Small intestine (tissue), 7 donors: ENCODE measurements around the gene PHETA1. TPM values are rescaled to one million over a fixed set of nuclear protein-coding genes. Genes with fewer than 3 reads are reported as not detected.

Experiments used
- DNase-seq, 2 donors: peaks; one replicate each; pipeline versions ENCODE4 v3.0.0 to v3.0.0-alpha.2; 2013
- FAIRE-seq: peaks from 2 replicates; lab custom pipeline; 2012; peaks lifted over from hg19 to GRCh38; lab: Jason Lieb, UNC
- H3K27ac ChIP-seq, 3 donors: one replicate each; pipeline ENCODE4 v1.5.1; 2013; ENCODE audit warnings: low read length in 2 of 3, mild to moderate bottlenecking in 2 of 3, control low read depth in 1 of 3, inconsistent platforms in 1 of 3, low read depth in 1 of 3, moderate library complexity in 1 of 3
- H3K27me3 ChIP-seq, 3 donors: one replicate each; pipeline ENCODE4 v1.6.1; 2013; ENCODE audit warnings: low read length in 3 of 3, inconsistent platforms in 1 of 3; ENCODE audit not compliant: control insufficient read depth in 3 of 3, insufficient read depth in 3 of 3
- H3K36me3 ChIP-seq, 3 donors: one replicate each; pipeline ENCODE4 v1.6.1; 2013; ENCODE audit warnings: low read length in 3 of 3, inconsistent platforms in 1 of 3, low read depth in 1 of 3, mild to moderate bottlenecking in 1 of 3, moderate library complexity in 1 of 3; ENCODE audit not compliant: control insufficient read depth in 3 of 3, insufficient read depth in 2 of 3
- H3K4me1 ChIP-seq, 3 donors: one replicate each; pipeline ENCODE4 v1.6.1; 2013; ENCODE audit warnings: low read length in 2 of 3, inconsistent platforms in 1 of 3, low read depth in 1 of 3, mild to moderate bottlenecking in 1 of 3, moderate library complexity in 1 of 3; ENCODE audit not compliant: control insufficient read depth in 3 of 3, insufficient read depth in 2 of 3
- H3K4me3 ChIP-seq, 3 donors: one replicate each; pipeline ENCODE4 v1.5.1; 2013; ENCODE audit warnings: low read length in 3 of 3, control low read depth in 1 of 3, inconsistent platforms in 1 of 3, low read depth in 1 of 3, mild to moderate bottlenecking in 1 of 3, moderate library complexity in 1 of 3
- H3K9me3 ChIP-seq, 2 donors: one replicate each; pipeline ENCODE4 v1.6.1; 2013; ENCODE audit warnings: low read depth in 1 of 2, low read length in 1 of 2; ENCODE audit not compliant: control insufficient read depth in 2 of 2, insufficient read depth in 1 of 2
- WGBS, 3 donors: extraction: QIAGEN DNeasy Blood & Tissue Kit; methylation state at CpG; one replicate each; pipeline ENCODE4 v1.1.7; 2013; 5-methylcytosine and 5-hydroxymethylcytosine counted together
- polyA plus RNA-seq, 4 donors: library from polyadenylated mRNA; stranded (reverse) in 3 of 4; unstranded in 1 of 4; fragments of 200-250 nt in 3 of 4; fragments of 120-200 nt in 1 of 4; gene quantifications; one replicate each; pipeline versions ENCODE4 v1.2.1 to v1.2.3, GENCODE V29; 2013
- donor health status: healthy with polysubstance abuse.
- donor health status: control.
- donor health status: control.
- donor health status: Bipolar disorder and iron deficiency.
- donor health status: healthy.

Gene PHETA1
- polyA plus RNA-seq, 4 donors, result 37.3 to 87.1 (median 46.0) TPM

GRCh38 chr12:111412007-111412829 lies 43.3 kb upstream of the PHETA1 start:
- no peaks in the 10 kb centered on the region for H3K27me3 ChIP-seq
- H3K27ac ChIP-seq, result peak overlapping the region in 2 of 3 donors; percentile 17 to 62
- no peak overlapping the region for H3K4me3 ChIP-seq
- FAIRE-seq (no peak), DNase-seq (no peak)
- H3K4me1 ChIP-seq, result peaks cover 0 to 12% (median 7%) of the 10 kb centered on the region in 3 donors
- H3K36me3 ChIP-seq, result peaks cover 0 to 8% (median 0%) of the 10 kb centered on the region in 3 donors
- H3K9me3 ChIP-seq, result no peaks in the 10 kb centered on the region
- 57 to 74% (median 67%) methylated on average over 15 of the region's 15 CpGs for WGBS, 3 donors

- FAIRE-seq, result no peak
- no peak overlapping the region for H3K4me3 ChIP-seq
- H3K36me3 ChIP-seq, result peaks cover 0 to 8% (median 0%) of the 10 kb centered on the region in 3 donors
- WGBS, 3 donors, result 75 to 93% (median 88%) methylated on average over 8 of the region's 8 CpGs
- H3K9me3 ChIP-seq, result no peaks in the 10 kb centered on the region
- H3K27me3 ChIP-seq, result peaks cover 0 to 5% (median 0%) of the 10 kb centered on the region in 3 donors
- no peak for DNase-seq
- peaks cover 0 to 12% (median 12%) of the 10 kb centered on the region in 3 donors for H3K4me1 ChIP-seq
- peak overlapping the region in 1 of 3 donors; percentile 96 for H3K27ac ChIP-seq
Observed at GRCh38 chr12:111411185-111411764, 42.4 kb upstream of the PHETA1 start.

- Histone ChIP-seq H3K4me1 (peaks cover 0 to 14% (median 12%) of the 10 kb centered on the region in 3 donors), H3K27me3 (peaks cover 0 to 6% (median 0%) of the 10 kb centered on the region in 3 donors), H3K27ac (peak overlapping the region; percentile 17 to 96 (median 28)), H3K9me3 (no peaks in the 10 kb centered on the region), H3K4me3 (no peak overlapping the region), H3K36me3 (peaks cover 0 to 8% (median 0%) of the 10 kb centered on the region in 3 donors)
- DNase-seq, result no peak
- WGBS, 3 donors, result 73 to 85% (median 77%) methylated on average over 11 to 12 of the region's 12 CpGs
- no peak for FAIRE-seq
Observed at GRCh38 chr12:111410431-111411184, 41.7 kb upstream of the PHETA1 start.

- WGBS, 3 donors, result 43 to 74% (median 65%) methylated on average over 12 to 14 of the region's 14 CpGs
- no peak overlapping the region for H3K4me3 ChIP-seq
- no peak for FAIRE-seq
- H3K9me3 ChIP-seq, result no peaks in the 10 kb centered on the region
- peak in 1 of 2 donors; percentile 25 for DNase-seq
- peak overlapping the region; percentile 11 to 96 (median 17) for H3K27ac ChIP-seq
- H3K4me1 ChIP-seq, result peaks cover 0 to 16% (median 12%) of the 10 kb centered on the region in 3 donors
- peaks cover 0 to 4% (median 0%) of the 10 kb centered on the region in 3 donors for H3K36me3 ChIP-seq
- H3K27me3 ChIP-seq, result peaks cover 0 to 6% (median 0%) of the 10 kb centered on the region in 3 donors
Observed at GRCh38 chr12:111409780-111410430, 41.0 kb upstream of the PHETA1 start.

- peaks cover 0 to 6% (median 0%) of the 10 kb centered on the region in 3 donors for H3K27me3 ChIP-seq
- FAIRE-seq, result no peak
- peak overlapping the region in 2 of 3 donors; percentile 11 to 96 for H3K27ac ChIP-seq
- DNase-seq, result no peak
- peaks cover 0 to 3% (median 0%) of the 10 kb centered on the region in 3 donors for H3K36me3 ChIP-seq
- 46 to 72% (median 65%) methylated on average over 15 of the region's 15 CpGs for WGBS, 3 donors
- no peak overlapping the region for H3K4me3 ChIP-seq
- no peaks in the 10 kb centered on the region for H3K9me3 ChIP-seq
- H3K4me1 ChIP-seq, result peaks cover 0 to 22% (median 12%) of the 10 kb centered on the region in 3 donors
Observed at GRCh38 chr12:111409403-111409779, 40.5 kb upstream of the PHETA1 start.

- no peak overlapping the region for H3K4me3 ChIP-seq
- H3K9me3 ChIP-seq, result no peaks in the 10 kb centered on the region
- peaks cover 0 to 3% (median 0%) of the 10 kb centered on the region in 3 donors for H3K36me3 ChIP-seq
- H3K27ac ChIP-seq, result peak overlapping the region in 1 of 3 donors; percentile 96
- FAIRE-seq (no peak), DNase-seq (no peak)
- peaks cover 0 to 6% (median 0%) of the 10 kb centered on the region in 3 donors for H3K27me3 ChIP-seq
- H3K4me1 ChIP-seq, result peaks cover 0 to 23% (median 12%) of the 10 kb centered on the region in 3 donors
- WGBS, 3 donors, result 74 to 86% (median 77%) methylated on average over 4 of the region's 4 CpGs
Observed at GRCh38 chr12:111408686-111409402, 39.9 kb upstream of the PHETA1 start.

- peaks cover 0 to 6% (median 0%) of the 10 kb centered on the region in 3 donors for H3K27me3 ChIP-seq
- H3K4me3 ChIP-seq, result peak overlapping the region in 1 of 3 donors; percentile 80
- FAIRE-seq (no peak), DNase-seq (no peak)
- peaks cover 0 to 19% (median 12%) of the 10 kb centered on the region in 3 donors for H3K4me1 ChIP-seq
- no peaks in the 10 kb centered on the region for H3K9me3 ChIP-seq
- 59 to 100% (median 67%) methylated on average over 1 of the region's 1 CpG for WGBS, 3 donors
- peak overlapping the region in 1 of 3 donors; percentile 96 for H3K27ac ChIP-seq
- peaks cover 0 to 3% (median 0%) of the 10 kb centered on the region in 3 donors for H3K36me3 ChIP-seq
Observed at GRCh38 chr12:111408116-111408440, 39.2 kb upstream of the PHETA1 start.
